22Rv1 (cell line): ENCODE data around the gene AMOTL2.

ENCODE experiments used
- ZFX ChIP-seq: fragments of 450-650 bp; IDR thresholded peaks from 2 replicates; pipeline ENCODE4 v1.6.1; 2017; ENCODE audit warnings: antibody characterized with exemption, borderline replicate concordance
- TF ChIP-seq, protein P1 (sequence below): fragments of 450-650 bp; IDR thresholded peaks from 2 replicates; pipeline ENCODE4 v1.5.1; 2017; ENCODE audit warnings: mild to moderate bottlenecking

DNA sequence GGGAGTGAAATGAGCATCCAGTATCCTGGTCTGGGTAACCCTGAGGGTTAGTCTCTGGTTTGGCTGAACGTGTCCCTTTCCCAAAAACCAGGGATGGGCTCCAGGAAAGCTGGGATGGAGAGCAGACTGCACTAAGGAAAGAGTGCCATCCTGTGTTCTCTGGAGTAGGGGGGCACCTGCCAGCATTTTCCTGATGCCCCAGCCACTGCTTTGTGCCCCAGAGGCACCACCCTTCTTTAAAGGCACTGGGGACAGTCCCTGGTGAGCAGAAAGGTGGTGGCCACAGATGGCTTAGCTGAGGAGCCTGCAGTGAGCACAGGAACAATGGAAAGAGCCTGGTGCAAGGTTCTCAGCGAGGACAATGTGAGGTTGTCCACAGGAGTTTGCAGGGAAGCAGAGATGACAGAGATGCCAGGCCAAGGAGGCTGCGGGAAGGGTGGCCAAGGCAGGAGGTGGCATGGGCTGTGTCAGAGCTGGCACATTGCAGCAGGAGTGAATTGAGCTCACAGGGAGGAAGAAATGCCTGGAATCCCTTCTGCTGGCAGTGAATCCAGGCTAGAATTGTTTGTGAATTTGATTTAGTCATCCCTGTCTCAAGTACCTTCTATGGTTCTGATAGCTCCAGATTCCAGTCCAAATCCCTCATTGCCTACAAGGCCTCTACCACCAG lies 39.9 kb downstream of the AMOTL2 start:
- TF ChIP-seq, protein P1, sequence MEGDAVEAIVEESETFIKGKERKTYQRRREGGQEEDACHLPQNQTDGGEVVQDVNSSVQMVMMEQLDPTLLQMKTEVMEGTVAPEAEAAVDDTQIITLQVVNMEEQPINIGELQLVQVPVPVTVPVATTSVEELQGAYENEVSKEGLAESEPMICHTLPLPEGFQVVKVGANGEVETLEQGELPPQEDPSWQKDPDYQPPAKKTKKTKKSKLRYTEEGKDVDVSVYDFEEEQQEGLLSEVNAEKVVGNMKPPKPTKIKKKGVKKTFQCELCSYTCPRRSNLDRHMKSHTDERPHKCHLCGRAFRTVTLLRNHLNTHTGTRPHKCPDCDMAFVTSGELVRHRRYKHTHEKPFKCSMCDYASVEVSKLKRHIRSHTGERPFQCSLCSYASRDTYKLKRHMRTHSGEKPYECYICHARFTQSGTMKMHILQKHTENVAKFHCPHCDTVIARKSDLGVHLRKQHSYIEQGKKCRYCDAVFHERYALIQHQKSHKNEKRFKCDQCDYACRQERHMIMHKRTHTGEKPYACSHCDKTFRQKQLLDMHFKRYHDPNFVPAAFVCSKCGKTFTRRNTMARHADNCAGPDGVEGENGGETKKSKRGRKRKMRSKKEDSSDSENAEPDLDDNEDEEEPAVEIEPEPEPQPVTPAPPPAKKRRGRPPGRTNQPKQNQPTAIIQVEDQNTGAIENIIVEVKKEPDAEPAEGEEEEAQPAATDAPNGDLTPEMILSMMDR, result no peak
- TF ChIP-seq ZFX, result no peak
